ENCODE measurements around the gene HPCAL4.

HPCAL4 gene

GRCh38 chr1:39646232-39647081 lies 44.8 kb downstream of the HPCAL4 start:
- no peak for DNase-seq

- DNase-seq: no peak
Measured at GRCh38 chr1:39645411-39646043, 45.7 kb downstream of the HPCAL4 start.

- no peak for DNase-seq
Measured at GRCh38 chr1:39643705-39644104, 47.5 kb downstream of the HPCAL4 start.

GRCh38 chr1:39642796-39643195 lies 48.4 kb downstream of the HPCAL4 start:
- no peak for DNase-seq

- DNase-seq: no peak
Measured at GRCh38 chr1:39640861-39641260, 50.4 kb downstream of the HPCAL4 start.

- DNase-seq: peak; percentile 50
Measured at GRCh38 chr1:39639305-39640130, 51.7 kb downstream of the HPCAL4 start, which contains the start of gene HEYL. Gene HEYL (minus strand): TSS chr1:39639643. CDS start chr1:39639625, 18 bp downstream.

- DNase-seq: no peak
Measured at GRCh38 chr1:39638965-39639304, 52.3 kb downstream of the HPCAL4 start.

GRCh38 chr1:39637361-39637760 lies 53.9 kb downstream of the HPCAL4 start:
- no peak for DNase-seq

- no peak for DNase-seq
Measured at GRCh38 chr1:39635871-39636210, 55.4 kb downstream of the HPCAL4 start.

GRCh38 chr1:39635205-39635870 lies 55.9 kb downstream of the HPCAL4 start:
- no peak for DNase-seq

- DNase-seq: no peak
Measured at GRCh38 chr1:39633422-39633821, 57.8 kb downstream of the HPCAL4 start.

- no peak for DNase-seq
Measured at GRCh38 chr1:39632682-39633417, 58.4 kb downstream of the HPCAL4 start.

GRCh38 chr1:39632323-39632681 lies 58.9 kb downstream of the HPCAL4 start:
- no peak for DNase-seq

- no peak for DNase-seq
Measured at GRCh38 chr1:39631361-39632322, 59.6 kb downstream of the HPCAL4 start.

GRCh38 chr1:39628807-39629350 lies 62.4 kb downstream of the HPCAL4 start:
- DNase-seq: no peak

Measured in activated CD4-positive, alpha-beta T cell treated with anti-CD3 and anti-CD28 coated beads, Interleukin-2, amount 50 U/mL, for 1 hour (primary cell).